Testis (tissue), 3 donors: ENCODE results near the gene NLRP13. TPM values are rescaled to one million over a fixed set of nuclear protein-coding genes. Genes with fewer than 3 reads are reported as not detected.

Experiments used
- DNase-seq: peaks from one replicate; pipeline ENCODE4 v3.0.0-alpha.2; 2019
- H3K27ac ChIP-seq, 2 donors: fragments of 200-600 bp; sonication (generic); one replicate each; pipeline ENCODE4 v1.5.1; 2019
- H3K27me3 ChIP-seq: fragments of 200-600 bp; sonication (generic); one replicate; pipeline ENCODE4 v1.5.1; 2019
- H3K36me3 ChIP-seq: fragments of 200-600 bp; sonication (generic); one replicate; pipeline ENCODE4 v1.5.1; 2017; ENCODE audit warnings: low read depth; ENCODE audit errors: missing control alignments
- H3K4me1 ChIP-seq: fragments of 200-600 bp; sonication (generic); one replicate; pipeline ENCODE4 v1.5.1; 2019
- H3K4me3 ChIP-seq, 2 donors: fragments of 200-600 bp; sonication (generic); one replicate each; pipeline ENCODE4 v1.5.1; 2017 to 2019
- H3K9me3 ChIP-seq: fragments of 200-600 bp; sonication (generic); one replicate; pipeline ENCODE4 v1.5.1; 2017
- POLR2A ChIP-seq: fragments of 450-650 bp; IDR thresholded peaks from one replicate; pipeline ENCODE4 v1.6.1; 2017; ENCODE audit warnings: antibody characterized with exemption, mild to moderate bottlenecking, moderate library complexity
- WGBS, 2 donors: methylation state at CpG; one replicate each; pipeline ENCODE4 v1.1.5; 2018; 5-methylcytosine and 5-hydroxymethylcytosine counted together
- intact Hi-C: fragments of 100-400 bp; cut with DNase I; formaldehyde crosslinking; loops from one replicate; pipeline ENCODE4 v1.15.1; 2023; ENCODE audit warnings: low total_unique reads
- polyA plus RNA-seq: library from polyadenylated mRNA; stranded (reverse); fragments of 350-450 nt; fragmentation: Illumina TruSeq; extraction: RNeasy Lipid Tissue Mini Kit (QIAGEN cat#74804); gene quantifications from one replicate; pipeline ENCODE4 v1.2.3, GENCODE V29; 2014; ENCODE audit warnings: low read depth, low replicate concordance; ENCODE audit not compliant: insufficient read depth
- total RNA-seq, 2 donors: library from RNA; depleted of rRNA; stranded (reverse); fragments of >200 nt; gene quantifications; one replicate each; pipeline ENCODE4 v1.2.3, GENCODE V29; 2016
- TF ChIP-seq, protein P1 (sequence below), 3 experiments: fragments of 450-650 bp in 2 of 3; fragments of 200-600 bp in 1 of 3; sonication (generic) in 1 of 3; IDR thresholded peaks; one replicate each; pipeline ENCODE4 v1.5.1; 2016 to 2019; ENCODE audit warnings: antibody characterized with exemption in 3 of 3, mild to moderate bottlenecking in 2 of 3, moderate library complexity in 1 of 3

NLRP13 gene
- total and polyA plus RNA-seq, 3 donors from 2014 or later: 0.08 to 0.19 TPM; not detected in 1

DNA sequence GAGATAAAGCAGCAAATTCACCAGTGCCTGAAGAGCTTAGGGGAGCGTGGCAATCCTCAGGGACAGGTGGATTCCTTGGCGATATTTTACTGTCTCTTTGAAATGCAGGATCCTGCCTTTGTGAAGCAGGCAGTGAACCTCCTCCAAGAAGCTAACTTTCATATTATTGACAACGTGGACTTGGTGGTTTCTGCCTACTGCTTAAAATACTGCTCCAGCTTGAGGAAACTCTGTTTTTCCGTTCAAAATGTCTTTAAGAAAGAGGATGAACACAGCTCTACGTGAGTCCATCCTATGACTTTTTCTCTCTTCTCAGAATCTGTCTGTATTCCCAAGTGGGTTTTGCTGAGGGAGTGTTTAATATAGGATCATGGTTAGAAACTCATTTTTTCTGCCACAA, 73.2 kb downstream of the NLRP13 start:
- H3K4me3 ChIP-seq: no peak overlapping the region
- intact Hi-C loops: no loop called here
- WGBS, 2 donors: 76 to 81% methylated on average over 5 of the region's 5 CpGs
- H3K9me3 ChIP-seq: no peaks in the 10 kb centered on the region
- H3K36me3 ChIP-seq: no peaks in the 10 kb centered on the region
- no peak overlapping the region for H3K27ac ChIP-seq
- H3K27me3 ChIP-seq: no peaks in the 10 kb centered on the region
- TF ChIP-seq, protein P1, sequence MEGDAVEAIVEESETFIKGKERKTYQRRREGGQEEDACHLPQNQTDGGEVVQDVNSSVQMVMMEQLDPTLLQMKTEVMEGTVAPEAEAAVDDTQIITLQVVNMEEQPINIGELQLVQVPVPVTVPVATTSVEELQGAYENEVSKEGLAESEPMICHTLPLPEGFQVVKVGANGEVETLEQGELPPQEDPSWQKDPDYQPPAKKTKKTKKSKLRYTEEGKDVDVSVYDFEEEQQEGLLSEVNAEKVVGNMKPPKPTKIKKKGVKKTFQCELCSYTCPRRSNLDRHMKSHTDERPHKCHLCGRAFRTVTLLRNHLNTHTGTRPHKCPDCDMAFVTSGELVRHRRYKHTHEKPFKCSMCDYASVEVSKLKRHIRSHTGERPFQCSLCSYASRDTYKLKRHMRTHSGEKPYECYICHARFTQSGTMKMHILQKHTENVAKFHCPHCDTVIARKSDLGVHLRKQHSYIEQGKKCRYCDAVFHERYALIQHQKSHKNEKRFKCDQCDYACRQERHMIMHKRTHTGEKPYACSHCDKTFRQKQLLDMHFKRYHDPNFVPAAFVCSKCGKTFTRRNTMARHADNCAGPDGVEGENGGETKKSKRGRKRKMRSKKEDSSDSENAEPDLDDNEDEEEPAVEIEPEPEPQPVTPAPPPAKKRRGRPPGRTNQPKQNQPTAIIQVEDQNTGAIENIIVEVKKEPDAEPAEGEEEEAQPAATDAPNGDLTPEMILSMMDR (IDR thresholded peaks at IDR 0.05): no peak
- H3K4me1 ChIP-seq: no peaks in the 10 kb centered on the region
- no peak for DNase-seq

DNA sequence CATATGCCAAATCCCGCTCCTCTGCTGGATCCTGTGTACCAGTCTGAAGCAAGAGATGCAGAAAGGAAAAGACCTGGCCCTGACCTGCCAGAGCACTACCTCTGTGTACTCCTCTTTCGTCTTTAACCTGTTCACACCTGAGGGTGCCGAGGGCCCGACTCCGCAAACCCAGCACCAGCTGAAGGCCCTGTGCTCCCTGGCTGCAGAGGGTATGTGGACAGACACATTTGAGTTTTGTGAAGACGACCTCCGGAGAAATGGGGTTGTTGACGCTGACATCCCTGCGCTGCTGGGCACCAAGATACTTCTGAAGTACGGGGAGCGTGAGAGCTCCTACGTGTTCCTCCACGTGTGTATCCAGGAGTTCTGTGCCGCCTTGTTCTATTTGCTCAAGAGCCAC, 73.7 kb downstream of the NLRP13 start:
- Histone ChIP-seq H3K4me3 (no peak overlapping the region), H3K27me3 (no peaks in the 10 kb centered on the region), H3K9me3 (no peaks in the 10 kb centered on the region), H3K4me1 (no peaks in the 10 kb centered on the region), H3K27ac (no peak overlapping the region), H3K36me3 (no peaks in the 10 kb centered on the region)
- intact Hi-C loops: no loop called here
- 89 to 90% methylated on average over 8 to 14 of the region's 14 CpGs for WGBS, 2 donors
- DNase-seq: no peak
- TF ChIP-seq POLR2A: no peak
- TF ChIP-seq, protein P1 (IDR thresholded peaks at IDR 0.05): no peak

DNA sequence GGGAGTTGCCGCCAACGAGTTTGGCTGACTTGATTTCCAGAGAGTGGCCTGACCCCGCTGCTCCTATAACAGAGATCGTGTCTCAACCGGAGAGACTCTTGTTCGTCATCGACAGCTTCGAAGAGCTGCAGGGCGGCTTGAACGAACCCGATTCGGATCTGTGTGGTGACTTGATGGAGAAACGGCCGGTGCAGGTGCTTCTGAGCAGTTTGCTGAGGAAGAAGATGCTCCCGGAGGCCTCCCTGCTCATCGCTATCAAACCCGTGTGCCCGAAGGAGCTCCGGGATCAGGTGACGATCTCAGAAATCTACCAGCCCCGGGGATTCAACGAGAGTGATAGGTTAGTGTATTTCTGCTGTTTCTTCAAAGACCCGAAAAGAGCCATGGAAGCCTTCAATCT, 74.2 kb downstream of the NLRP13 start:
- intact Hi-C loops: no loop called here
- Histone ChIP-seq H3K36me3 (no peaks in the 10 kb centered on the region), H3K4me1 (no peaks in the 10 kb centered on the region), H3K27ac (no peak overlapping the region), H3K27me3 (no peaks in the 10 kb centered on the region), H3K4me3 (no peak overlapping the region), H3K9me3 (no peaks in the 10 kb centered on the region)
- TF ChIP-seq, protein P1 (IDR thresholded peaks at IDR 0.05): no peak
- TF ChIP-seq POLR2A: no peak
- 91 to 94% methylated on average over 20 to 23 of the region's 23 CpGs for WGBS, 2 donors
- no peak for DNase-seq

DNA sequence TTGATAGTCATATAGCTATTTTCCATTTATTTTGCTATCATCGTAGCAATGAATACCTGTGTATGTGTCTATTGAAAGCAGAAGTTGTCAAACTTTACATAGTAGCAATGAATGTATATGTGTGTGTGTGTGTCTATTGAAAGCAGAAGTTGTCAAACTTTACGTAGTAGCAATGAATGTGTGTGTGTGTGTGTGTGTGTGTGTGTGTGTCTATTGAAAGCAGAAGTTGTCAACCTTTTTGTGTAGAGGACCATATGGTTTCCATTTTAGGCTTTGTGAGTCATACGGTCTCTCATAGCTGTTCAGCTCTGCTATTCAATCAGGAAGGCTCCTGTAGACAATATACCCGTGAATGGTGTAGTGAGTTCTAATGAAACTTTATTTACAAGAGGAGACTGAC, 75.0 kb downstream of the NLRP13 start:
- WGBS, 2 donors: 69 to 75% methylated on average over 4 of the region's 4 CpGs

DNA sequence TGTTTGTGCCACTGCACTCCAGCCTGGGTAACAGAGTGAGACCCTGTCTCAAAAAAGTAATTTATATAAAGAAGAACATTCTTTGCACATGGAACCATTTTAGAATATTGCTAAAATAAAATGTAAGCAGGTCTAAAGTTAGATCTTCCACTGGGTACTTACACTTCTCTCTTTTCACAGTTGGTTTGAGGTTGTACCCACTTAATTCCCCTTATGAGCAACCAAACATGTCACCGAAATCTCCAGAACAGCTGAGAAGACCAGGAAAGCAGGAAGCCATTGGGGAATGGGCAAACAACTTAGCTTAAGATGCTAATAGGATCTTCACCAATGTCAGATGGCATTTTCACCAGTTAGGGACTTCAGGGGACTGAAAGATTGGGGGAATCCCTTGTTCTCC, 77.0 kb downstream of the NLRP13 start:
- 59 to 81% methylated on average over 1 of the region's 1 CpG for WGBS, 2 donors
- DNase-seq: no peak
- intact Hi-C loops: no loop called here

More for the DNA sequence above, 75.0 kb downstream of the NLRP13 start:
- no peak overlapping the region for H3K27ac ChIP-seq
- no peaks in the 10 kb centered on the region for H3K27me3 ChIP-seq
- intact Hi-C loops: no loop called here
- no peak overlapping the region for H3K4me3 ChIP-seq
- TF ChIP-seq, protein P1 (IDR thresholded peaks at IDR 0.05): no peak
- no peak for TF ChIP-seq POLR2A
- no peaks in the 10 kb centered on the region for H3K4me1 ChIP-seq
- no peak for DNase-seq
- H3K36me3 ChIP-seq: no peaks in the 10 kb centered on the region
- H3K9me3 ChIP-seq: no peaks in the 10 kb centered on the region

More for the DNA sequence above, 77.0 kb downstream of the NLRP13 start:
- Histone ChIP-seq H3K4me1 (no peaks in the 10 kb centered on the region), H3K36me3 (no peaks in the 10 kb centered on the region), H3K27ac (no peak overlapping the region), H3K4me3 (no peak overlapping the region), H3K9me3 (no peaks in the 10 kb centered on the region), H3K27me3 (no peaks in the 10 kb centered on the region)
- TF ChIP-seq, protein P1 (IDR thresholded peaks at IDR 0.05): no peak
- no peak for TF ChIP-seq POLR2A

Other genes starting within 250 kb of the NLRP13 start
- under 1 TPM; 0.39 to 0.68 TPM for gene NLRP9, start 193.9 kb downstream of the NLRP13 start, total RNA-seq
- gene NLRP9, start 193.9 kb downstream of the NLRP13 start, polyA plus RNA-seq: 0.11 TPM
- 1 to 10 TPM in 1 of 2 donors, under 1 TPM in 1; 0.31 to 1.8 TPM for gene RFPL4A, start 173.2 kb downstream of the NLRP13 start, total RNA-seq
- 2.5 TPM for gene RFPL4A, start 173.2 kb downstream of the NLRP13 start, polyA plus RNA-seq
- gene RFPL4AL1, start 163.2 kb downstream of the NLRP13 start, total RNA-seq: not detected
- gene RFPL4AL1, start 163.2 kb downstream of the NLRP13 start, polyA plus RNA-seq: not detected
- gene NLRP11, start 100.3 kb downstream of the NLRP13 start, total RNA-seq: 1 to 10 TPM; 3.9 to 4.3 TPM
- 2.3 TPM for gene NLRP11, start 100.3 kb downstream of the NLRP13 start, polyA plus RNA-seq
- 10 to 100 TPM; 15.4 to 17.2 TPM for gene NLRP4, start 95.8 kb downstream of the NLRP13 start, total RNA-seq
- gene NLRP4, start 95.8 kb downstream of the NLRP13 start, polyA plus RNA-seq: 18.2 TPM
- gene NLRP8, start 15.5 kb upstream of the NLRP13 start, total RNA-seq: under 1 TPM; 0.39 to 0.56 TPM
- gene NLRP8, start 15.5 kb upstream of the NLRP13 start, polyA plus RNA-seq: 0.13 TPM
- gene NLRP5, start 54.4 kb upstream of the NLRP13 start, total RNA-seq: 1 to 10 TPM; 1.2 to 2.8 TPM
- gene NLRP5, start 54.4 kb upstream of the NLRP13 start, polyA plus RNA-seq: 0.47 TPM
- gene ZNF787, start 189.0 kb upstream of the NLRP13 start, total RNA-seq: 10 to 100 TPM; 35.7 to 41.4 TPM
- 22.3 TPM for gene ZNF787, start 189.0 kb upstream of the NLRP13 start, polyA plus RNA-seq
- gene ZNF444, start 209.0 kb upstream of the NLRP13 start, total RNA-seq: 10 to 100 TPM; 59.2 to 62.6 TPM
- gene ZNF444, start 209.0 kb upstream of the NLRP13 start, polyA plus RNA-seq: 24.7 TPM
- not detected for gene GALP, start 243.7 kb upstream of the NLRP13 start, total RNA-seq
- not detected for gene GALP, start 243.7 kb upstream of the NLRP13 start, polyA plus RNA-seq